ENCODE data around the gene UGT1A4.

Gene UGT1A4

GRCh38 chr2:233792720-233793119, 74.2 kb downstream of the UGT1A4 start:
- DNase-seq, result no peak

DNA sequence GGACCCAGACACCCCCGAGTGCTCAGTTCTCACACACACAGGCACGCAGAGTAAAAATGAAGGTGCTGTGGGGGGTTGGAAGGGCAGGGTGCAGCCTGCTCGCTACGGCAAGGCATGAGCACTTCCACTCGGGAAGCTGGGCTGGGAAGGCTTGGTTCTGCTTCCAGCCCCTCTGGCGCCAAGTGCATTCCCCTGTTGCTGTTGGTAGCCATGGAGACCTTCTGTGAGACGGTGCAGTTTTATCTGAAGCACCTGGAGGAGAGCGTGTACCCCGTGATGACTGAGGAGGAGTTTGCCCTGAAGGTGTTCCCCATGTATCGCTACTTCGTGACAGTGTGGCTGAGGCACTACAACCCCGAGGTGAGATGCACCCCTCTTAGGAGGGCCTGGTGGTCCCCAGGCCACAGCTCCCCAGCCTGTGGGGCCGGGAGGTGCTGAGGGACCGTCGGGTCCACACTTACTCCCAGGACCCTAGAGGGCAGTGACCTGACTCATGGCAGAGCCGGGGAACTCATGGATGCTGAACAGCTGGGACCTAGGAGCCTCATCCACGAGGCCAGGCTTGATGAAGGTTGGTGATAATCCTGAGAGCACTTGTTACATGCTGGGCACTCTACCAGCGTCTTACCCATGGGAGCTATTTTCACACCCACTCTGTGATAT, 75.1 kb downstream of the UGT1A4 start:
- DNase-seq, result no peak

DNA sequence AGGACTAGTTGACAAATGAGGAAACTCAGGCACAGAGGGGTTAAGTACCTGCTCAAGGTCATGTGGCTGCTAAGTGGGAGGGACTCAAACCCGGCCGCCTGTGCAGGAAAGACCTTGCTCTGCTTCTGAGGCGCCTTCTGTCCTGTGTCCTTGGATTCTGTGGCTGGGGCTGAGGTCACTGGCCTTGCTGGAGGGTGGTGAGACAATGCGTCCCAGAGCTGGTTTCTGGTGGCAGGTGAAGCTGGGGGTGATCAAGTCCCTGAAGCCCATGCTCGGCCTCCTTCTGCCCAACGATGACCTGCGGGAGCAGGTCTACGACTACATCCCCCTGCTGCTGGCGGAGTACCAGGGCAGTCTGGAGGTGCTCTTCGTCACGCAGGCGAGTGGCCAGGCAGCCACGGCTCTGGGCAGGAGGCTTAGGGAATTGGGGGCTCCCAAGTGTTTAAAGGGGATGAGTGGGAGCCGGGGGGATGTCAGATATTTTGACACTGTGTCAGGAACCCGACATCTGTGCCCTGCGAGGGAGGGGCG, 75.7 kb downstream of the UGT1A4 start:
- no peak for DNase-seq

GRCh38 chr2:233795735-233796171, 77.2 kb downstream of the UGT1A4 start:
- DNase-seq, result no peak

- no peak for DNase-seq
These were observed 77.7 kb downstream of the UGT1A4 start for GRCh38 chr2:233796254-233796653.

- no peak for DNase-seq
These were observed 80.0 kb downstream of the UGT1A4 start for GRCh38 chr2:233798335-233799086.

GRCh38 chr2:233799087-233799665, 80.6 kb downstream of the UGT1A4 start:
- no peak for DNase-seq

- no peak for DNase-seq
These were observed 81.2 kb downstream of the UGT1A4 start for GRCh38 chr2:233799716-233800115.

DNA sequence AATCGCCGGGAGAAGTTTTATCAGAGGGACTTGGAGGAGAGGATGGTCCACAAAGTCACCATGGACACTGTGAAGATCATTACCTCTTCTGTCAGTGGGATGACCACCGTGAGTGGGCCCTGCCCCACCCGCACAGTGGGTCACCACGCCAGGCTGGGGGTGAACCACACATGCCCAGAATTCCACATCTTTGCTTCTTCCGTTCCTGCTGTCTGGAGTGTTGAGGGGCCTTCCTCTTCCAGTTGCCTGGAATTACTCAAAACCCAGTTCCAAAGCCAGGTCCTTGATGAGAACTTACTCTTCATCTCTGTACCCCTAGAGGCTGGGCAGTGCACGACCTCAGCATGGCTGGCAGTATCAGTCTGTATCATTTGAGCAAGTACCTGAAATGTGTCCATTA, 81.7 kb downstream of the UGT1A4 start:
- no peak for DNase-seq

DNA sequence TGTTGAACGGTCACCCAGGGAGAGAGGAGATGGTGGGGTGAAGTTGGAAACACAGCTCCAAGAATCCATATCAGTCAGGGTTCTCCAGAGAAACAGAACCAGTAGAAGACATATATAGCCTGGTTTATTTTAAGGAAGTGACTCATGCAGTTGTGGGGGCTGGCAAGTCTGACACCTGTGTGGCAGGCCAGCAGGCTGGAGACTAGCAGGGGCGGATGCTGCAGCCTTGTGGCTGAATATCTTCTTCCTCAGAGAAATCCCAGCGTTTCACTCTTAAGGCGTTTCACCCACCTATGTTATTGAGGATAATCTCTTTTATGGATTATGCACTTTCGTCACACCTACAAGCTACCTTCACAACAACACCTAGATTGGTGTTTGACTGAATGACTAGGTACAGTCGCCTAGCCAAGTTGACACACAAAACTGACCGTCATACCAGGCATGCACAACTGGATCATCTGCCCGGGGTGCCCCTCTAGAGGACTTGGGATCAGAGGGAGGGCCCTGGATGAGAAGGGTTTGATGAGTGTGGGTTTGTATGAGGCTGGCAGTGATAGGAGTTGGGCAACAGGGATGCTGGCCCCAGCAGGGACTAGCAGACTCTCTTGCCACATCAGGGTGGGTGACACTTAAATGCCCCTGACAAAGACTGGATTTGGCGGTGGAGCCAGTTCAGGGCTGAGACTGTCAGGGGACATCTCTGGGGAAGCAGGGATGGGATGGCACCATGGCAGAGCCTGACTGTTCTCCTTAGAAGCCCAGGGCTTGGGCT, 83.0 kb downstream of the UGT1A4 start:
- no peak for DNase-seq

DNA sequence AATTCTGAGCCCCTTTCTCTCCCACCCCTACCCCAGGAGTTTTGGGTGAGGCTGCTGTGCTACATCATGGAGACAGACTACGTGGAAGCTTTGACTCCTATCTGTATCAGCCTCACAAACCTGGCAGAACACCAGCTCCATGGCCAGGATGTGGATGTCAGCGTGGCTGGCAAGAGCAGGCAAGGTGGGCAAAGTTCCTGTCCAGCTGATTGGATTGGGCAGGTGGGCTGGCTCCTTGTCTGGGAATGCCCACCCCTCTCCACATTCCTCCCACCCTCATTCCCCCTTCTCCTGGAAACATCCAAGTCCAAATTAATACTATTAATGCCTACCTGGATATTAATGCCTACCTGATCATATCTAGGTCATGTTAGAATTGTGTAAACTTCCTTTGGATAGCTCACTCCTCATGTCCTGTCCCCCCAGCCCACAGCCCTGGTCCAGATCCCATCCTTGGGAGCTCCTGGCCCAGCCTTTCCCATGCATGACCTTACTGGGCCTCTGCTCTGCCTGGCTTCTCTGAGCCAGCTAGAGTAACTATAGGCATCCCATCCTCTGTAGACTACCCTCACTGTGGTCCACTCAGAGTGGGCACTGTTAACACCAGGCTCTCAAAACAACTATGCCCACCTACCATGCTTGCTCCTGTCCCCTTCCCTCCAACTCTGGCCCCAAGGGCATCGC, 83.7 kb downstream of the UGT1A4 start:
- no peak for DNase-seq

DNA sequence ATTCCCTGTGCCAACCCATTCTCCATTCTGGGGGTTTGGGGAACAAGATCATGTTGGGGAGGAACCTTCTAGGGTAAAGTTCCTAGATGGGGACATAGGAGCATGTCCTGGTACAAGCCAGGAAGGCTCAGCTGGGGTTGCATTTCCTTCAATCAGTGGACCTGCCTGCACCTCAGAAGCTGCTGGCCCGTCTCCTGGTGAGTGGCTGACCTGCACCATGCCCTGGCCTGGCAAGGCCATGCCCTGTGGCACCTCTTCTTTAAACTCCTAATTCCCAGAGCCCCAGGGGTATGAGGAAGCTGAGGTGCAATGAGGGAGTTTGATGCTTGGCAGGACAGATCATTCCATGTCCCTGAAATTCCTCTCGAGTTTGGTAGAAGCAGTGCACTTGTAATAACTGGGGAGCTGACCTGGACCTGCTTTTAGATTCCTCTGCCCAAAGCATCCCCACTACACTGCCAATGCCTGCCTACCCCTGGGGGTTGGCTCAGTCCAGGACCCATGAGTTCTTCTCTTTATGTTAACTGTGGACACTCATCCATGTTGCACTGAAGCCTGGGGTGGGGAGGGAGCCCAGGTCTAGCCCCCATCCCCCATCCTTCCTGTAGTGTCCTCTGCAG, 84.9 kb downstream of the UGT1A4 start:
- DNase-seq, result no peak

GRCh38 chr2:233803994-233804393, 85.5 kb downstream of the UGT1A4 start:
- DNase-seq, result no peak

DNA sequence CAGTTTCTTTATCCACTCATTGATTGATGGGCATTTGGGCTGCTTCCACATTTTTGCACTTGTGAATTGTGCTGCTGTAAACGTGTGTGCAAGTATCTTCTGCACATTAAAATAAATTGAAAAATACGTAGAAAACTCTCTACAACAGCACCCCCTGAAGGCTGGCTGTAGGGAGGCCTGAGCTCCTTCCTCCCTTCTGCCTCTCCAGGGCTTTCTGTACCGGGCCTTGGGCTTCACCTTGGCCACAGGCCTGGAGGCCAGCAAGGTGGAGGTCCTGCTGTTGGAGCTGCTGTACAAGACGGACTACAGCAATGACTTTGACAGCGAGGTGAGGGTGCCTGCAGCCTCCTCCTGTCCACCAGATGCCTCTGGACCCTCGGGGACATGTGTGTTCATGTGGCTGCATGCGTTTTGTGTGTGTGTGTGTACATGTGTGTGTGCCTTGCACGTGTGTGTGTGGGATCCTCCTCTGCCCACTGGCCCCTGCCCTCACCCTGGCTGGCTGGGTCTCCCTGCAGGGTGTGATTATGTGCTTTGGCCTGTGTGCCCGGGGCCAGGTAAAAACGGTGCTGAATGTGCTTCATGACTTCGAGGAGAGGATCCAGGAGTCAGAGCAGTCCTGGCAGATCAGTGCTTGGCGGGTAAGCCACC, 88.8 kb downstream of the UGT1A4 start:
- DNase-seq, result no peak

DNA sequence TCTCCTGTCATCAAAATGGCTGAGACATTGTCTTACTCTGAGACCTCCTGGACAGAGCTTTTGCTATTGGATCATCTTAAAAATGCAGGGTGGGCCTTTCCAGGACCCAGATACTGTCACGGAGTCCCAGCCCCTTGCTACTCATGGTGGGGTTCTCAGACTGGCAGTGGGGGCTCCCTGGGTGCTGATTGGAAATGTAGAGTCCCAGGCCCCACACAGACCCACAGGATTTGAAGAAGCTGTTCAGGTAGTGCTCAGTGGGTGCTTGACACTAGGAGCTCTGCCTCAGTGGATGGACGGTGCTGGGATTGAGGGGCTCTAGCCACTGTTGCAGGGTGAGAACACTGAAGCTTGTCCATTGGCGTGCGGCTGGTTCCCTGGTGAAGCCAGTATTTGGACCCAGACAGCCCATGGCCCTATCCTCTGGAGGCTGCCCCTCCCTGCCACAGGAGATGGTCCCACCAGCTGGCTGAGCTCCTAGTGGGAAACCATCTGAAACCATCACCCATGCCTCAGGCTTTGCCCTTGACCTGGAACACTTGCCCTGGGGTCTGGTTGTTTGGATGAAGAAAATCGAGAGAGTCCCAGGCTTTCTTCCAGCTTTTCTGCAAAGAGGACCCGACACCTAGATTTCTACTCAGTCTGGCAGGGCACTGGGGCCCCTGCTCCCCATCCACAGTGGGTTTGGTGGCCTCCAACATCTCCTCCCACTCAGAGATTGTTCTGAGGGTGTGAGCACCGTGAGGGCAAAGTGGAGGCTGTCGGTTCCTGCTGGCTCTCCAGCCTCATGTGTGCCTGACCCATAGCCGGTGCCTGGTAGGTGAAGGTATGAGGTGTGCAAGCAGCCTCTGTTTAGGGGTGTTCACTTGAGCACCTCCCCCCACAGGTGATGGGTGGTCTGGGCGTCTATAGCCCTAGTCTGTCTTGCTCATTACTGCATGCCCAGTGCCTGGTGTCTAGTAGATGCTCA, 89.7 kb downstream of the UGT1A4 start:
- no peak for DNase-seq

DNA sequence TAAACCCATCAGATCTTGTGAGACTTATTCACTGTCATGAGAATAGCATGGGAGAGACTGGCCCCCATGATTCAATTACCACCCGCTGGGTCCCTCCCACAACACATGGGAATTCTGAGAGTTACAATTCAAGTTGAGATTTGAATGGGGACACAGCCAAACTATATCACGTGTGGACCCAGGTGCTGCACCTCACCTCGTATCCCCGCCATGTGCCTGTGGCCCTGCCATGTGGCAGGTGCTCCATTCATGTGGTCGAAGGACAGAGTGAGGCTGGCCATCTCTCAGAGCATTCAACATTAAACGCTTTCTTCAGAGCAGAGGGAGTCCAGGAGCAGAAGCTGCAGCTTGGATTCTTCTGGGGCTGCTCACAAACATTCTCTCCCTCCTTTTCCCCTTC, 91.8 kb downstream of the UGT1A4 start:
- DNase-seq, result no peak

DNA sequence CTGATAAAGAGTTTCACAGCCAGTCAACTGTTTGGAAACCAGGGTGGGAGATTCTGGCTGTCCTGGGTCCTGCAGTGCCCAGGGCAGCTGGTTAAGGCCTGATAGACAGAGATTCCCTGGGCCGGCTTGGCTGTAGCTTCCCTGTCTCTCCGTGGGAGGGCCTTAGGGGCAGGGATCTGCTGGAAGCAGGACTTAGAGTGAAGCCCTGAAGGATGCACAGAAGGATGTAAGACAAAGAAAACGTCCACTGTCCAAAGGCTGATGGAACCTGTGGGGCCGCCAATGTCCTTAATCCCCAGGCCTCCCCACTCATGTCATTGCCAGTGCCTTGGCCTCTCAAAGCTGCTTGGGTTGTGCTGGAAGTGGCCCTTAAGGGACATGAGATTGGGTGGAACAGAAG, 92.6 kb downstream of the UGT1A4 start:
- no peak for DNase-seq

- DNase-seq, result no peak
These were observed 93.2 kb downstream of the UGT1A4 start for GRCh38 chr2:233811732-233812131.

GRCh38 chr2:233813236-233814055, 94.9 kb downstream of the UGT1A4 start:
- DNase-seq, result no peak

Measured in NCI-H146 (cell line).